Lower leg skin (tissue), 3 donors: Measurements from ENCODE around the gene SMARCC2.

Experiments used
- POLR2A ChIP-seq, 2 donors: fragments of 450-650 bp; IDR thresholded peaks; one replicate each; pipeline ENCODE4 v1.6.1; 2016 to 2017; ENCODE audit warnings: antibody characterized with exemption in 2 of 2, mild to moderate bottlenecking in 1 of 2, moderate library complexity in 1 of 2
- TF ChIP-seq, protein P1 (sequence below), 3 donors: fragments of 450-650 bp; IDR thresholded peaks; one replicate each; pipeline ENCODE4 v1.5.1; 2016; ENCODE audit warnings: antibody characterized with exemption in 3 of 3, mild to moderate bottlenecking in 3 of 3, moderate library complexity in 2 of 3

DNA sequence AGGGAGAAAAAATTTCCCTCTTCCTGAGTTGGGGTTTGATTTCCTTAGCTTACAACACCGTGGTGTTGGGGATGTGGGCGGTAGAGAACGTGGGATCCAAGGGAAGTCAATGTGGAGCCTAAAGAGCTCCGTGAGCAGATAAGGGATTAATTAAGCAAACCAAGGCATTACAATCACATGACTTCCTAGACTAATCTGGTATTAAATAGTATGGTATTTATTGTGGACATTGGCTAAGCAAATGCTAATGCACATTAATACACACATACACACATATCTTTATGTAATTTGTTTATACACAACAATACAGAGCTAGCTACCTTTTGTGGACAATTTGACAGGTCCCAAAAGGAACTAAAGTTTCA, 33.2 kb upstream of the SMARCC2 start:
- TF ChIP-seq, protein P1, sequence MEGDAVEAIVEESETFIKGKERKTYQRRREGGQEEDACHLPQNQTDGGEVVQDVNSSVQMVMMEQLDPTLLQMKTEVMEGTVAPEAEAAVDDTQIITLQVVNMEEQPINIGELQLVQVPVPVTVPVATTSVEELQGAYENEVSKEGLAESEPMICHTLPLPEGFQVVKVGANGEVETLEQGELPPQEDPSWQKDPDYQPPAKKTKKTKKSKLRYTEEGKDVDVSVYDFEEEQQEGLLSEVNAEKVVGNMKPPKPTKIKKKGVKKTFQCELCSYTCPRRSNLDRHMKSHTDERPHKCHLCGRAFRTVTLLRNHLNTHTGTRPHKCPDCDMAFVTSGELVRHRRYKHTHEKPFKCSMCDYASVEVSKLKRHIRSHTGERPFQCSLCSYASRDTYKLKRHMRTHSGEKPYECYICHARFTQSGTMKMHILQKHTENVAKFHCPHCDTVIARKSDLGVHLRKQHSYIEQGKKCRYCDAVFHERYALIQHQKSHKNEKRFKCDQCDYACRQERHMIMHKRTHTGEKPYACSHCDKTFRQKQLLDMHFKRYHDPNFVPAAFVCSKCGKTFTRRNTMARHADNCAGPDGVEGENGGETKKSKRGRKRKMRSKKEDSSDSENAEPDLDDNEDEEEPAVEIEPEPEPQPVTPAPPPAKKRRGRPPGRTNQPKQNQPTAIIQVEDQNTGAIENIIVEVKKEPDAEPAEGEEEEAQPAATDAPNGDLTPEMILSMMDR (IDR thresholded peaks at IDR 0.05), result no peak
- TF ChIP-seq POLR2A (IDR thresholded peaks at IDR 0.05), result no peak
